GM21737 (cell line): Measurements from ENCODE around the gene TC2N.
"Not testable (repeated sequence)": the region's sequence is repeated elsewhere in the genome, so short reads cannot be mapped to it uniquely, and the experiment has no call there.

Experiments
- ATAC-seq: cut with Tn5 transposase; IDR thresholded peaks from one replicate; pipeline ENCODE4 v1.9.1; 2021; ENCODE audit warnings: mild to moderate bottlenecking, moderate library complexity; ENCODE audit not compliant: unreplicated experiment

TC2N gene

DNA sequence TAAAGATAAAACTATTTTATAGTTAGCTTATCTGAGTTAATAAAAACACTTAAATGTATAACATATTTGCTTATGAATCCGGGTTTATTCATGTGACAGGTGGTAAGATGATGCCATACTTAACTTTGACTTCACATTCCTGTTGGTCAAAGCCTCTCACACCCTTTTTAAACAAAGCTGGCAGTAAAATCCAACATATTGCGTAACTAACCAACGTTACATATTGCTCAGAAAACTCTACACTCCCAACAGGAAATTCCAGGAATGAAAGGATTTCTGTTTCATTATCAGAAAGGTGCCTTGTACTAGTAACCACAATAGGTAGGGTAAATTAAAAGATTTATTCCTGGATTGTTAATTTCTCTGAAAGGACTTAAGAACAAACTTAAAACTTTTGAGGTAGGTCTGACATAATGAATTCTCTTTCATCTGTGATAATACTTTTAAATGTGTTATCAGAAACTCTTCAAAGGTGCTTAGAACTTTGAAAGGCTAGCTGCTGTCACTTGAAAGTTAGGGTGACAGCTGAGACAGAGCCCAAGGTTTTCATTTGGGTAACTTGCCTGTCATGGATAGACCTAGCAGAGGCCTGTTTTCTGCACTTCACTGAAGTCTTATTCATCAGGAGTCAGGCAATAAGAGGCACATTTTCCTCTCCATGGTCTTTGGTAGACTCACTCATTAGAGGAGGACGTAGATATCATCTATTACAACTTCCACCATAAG lies 111.6 kb downstream of the TC2N start:
- no peak for ATAC-seq

DNA sequence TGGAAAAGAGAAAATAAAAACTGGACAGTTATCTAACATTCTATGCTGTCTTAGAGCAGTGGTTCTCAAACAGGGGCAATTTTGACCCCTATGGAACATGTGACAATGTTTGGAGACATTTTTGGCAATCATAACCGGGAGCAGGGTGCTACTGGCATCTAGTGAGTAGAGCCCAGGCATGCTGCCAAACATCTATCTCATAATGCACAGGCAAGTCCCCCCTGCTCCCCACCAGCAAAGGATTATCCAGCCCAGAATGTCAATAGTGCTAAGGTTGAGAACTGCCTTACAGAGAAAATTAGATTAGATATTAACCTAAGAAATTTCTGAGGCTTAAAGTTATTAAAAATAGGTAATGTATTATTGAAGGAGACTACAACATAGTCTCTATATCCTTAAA lies 112.5 kb downstream of the TC2N start:
- ATAC-seq = no peak

DNA sequence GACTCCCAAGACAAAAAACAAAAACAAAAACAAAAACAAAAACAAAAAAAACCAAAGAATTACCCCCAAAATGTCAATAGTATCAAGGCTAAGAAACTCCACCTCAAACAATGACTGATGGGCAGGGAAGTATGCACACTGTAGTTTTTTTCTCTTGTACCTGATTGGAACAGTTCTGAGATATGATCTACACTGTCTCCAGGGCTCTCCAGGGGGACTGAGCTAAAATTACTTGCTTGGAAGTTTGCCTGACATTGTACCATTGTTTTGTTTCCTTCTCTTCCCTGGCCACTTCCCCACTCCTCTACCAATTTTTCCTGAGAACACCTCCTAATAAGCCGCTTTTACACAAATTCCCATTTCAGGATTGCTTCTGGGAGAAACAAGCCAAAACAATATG lies 113.2 kb downstream of the TC2N start:
- no peak for ATAC-seq

DNA sequence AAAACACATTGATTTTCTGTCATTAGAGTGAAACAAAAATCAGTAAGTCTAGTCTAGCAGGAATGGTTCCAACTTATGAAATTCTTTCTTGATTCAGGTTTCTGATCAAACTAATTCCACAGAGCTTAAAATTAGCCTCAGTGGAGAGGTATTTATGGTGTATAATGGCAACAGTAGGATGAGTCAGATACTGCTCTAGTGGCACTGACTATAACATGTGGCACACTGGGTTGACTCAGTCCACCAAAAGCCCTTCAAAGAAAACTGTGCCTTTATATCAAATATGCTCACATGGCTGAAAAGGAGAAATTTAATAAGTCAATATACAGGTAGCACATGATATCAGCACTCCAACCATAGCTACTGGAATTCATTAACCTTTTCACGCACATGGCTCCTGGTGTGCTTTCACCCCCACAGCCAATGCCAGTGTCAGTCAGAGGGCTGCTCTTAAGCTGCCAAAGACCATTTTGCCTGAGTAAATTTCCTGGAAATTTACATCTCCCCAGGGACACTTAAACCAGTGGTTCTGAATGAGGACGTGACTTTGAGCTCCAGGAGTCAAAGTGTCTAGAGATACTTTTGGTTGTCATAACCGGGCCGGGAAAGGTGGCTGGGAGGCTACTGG lies 113.7 kb downstream of the TC2N start:
- no peak for ATAC-seq

DNA sequence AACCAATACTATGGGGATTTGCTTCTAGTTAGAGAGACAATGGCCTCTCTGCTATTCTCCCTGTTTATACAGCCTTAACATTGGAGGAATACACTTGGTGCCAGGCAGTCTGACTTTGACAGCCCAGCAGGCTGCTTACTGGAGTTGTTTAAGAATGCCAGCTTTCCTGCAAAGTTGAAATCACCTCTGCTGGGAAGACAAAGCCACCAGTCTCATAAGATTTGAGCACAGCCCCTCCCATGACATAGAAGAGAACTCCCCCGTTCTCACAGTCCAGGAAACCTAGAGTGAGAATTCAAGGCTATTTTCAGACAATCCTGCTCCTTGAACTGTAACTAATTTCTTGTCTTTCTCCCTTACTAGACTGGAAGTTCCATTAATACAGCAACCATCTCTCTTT lies 114.4 kb downstream of the TC2N start:
- no peak for ATAC-seq

DNA sequence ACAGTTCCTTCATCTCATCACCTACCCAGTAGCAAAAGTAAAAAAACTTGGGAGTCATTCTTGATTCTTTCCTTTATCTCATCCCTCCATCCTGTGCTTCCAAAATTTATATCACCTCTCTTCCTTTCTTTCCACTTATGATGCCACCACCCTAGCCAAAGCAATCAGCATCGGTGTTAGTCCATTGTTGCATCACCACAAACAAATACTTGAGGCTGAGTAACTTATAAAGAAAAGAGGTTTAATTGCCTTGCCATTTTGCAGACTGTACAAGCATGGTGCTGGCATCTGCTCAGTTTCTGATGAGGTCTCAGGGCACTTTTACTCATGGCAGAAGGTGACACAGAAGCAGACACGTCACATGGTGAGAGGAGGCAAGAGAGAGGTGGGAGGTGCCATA lies 115.6 kb downstream of the TC2N start:
- ATAC-seq = no peak

DNA sequence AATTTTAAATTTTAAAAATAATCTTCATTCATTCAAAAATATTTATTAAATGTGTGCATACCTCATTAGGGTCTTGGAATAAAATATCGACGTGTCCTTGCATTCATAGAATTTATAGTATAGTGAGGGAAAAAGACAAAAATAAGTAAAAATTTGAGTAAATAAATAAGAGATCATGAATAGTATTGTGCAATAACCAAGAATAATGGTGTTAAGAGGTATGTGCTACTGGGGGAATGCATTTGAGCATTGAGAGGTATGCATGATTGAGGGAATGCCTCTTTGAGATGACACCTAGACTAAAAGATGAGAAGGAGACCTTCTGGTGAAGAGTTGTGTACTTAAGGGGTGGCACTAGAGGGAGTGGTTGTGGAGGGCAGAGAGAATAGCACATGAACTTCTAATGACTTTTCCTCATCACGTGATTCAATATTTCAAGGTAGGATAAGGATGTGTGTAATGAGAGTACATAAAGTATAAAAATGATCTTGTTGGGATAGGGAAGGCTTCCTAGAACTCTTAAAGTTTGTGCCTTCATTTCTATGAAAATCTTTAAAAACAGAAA lies 116.6 kb downstream of the TC2N start:
- ATAC-seq = no peak

DNA sequence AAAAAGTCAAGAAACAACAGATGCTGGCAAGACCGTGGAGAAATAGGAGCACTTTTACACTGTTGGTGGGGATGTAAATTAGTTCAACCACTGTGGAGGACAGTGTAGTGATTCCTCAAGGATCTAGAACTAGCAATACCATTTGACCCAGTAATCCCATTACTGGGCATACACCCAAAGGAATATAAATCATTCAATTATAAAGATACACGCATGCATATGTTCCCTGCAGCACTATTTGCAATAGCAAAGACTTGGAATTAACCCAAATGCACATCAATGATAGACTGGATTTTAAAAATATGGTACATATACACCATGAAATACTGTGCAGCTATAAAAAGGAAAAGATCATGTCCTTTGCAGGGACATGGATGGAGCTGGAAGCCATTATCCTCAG lies 117.5 kb downstream of the TC2N start:
- ATAC-seq = no peak

DNA sequence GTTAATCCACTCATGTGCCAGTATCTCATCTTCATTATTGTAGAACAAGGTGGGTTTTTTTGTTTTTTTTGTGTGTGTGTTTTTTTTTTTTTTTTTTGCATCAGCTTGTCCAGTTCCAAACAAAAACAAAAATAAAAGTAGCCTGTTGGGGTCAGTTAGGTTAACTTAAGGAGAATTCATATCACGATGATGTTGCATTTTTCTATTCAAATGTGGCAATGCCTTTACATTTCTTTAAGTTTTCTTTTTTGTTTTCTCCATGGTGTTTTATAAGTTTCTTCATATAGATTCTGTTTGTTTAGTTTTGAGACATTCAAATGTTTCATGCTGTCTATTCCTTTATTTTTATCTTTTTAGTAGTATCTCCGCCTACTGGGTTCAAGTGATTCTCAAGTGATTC lies 119.3 kb downstream of the TC2N start:
- ATAC-seq = no peak

DNA sequence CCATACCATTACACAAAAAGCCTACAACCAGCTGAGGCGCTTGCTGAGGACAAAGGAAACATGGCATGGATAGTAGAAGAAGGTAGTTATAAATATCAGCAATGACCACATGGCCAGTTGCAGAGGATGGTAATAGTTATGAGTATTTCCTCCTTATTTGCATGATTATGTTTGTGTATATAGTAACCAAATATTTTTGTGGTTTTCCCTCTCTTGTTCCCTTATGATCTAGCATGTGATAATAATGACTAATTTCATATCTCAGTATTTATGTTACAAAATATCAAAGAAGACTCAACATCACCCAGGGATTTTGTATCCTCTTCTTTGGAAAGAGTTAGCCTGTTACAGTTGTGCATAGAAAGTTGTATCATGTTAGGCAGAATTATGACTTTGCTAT lies 122.0 kb downstream of the TC2N start:
- no peak for ATAC-seq

DNA sequence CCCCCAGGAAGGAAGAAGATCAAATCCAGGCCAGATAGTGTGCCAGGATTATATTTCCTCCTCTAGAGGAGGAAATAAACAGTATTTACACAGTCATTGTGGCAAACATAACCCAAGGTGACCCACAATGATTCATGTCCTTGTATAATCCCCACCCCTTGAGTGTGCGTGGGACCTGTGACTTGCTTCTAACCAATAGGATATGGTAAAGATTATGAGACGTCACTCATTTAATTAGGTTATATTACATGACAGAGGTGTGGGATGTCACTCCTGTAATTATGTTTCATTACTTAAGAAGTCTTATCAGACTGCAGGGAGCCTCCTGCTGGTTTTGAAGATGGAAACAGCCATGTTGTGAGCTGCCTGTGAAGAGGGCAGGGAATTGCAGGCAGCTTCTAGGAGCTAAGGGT lies 123.3 kb downstream of the TC2N start:
- no peak for ATAC-seq

DNA sequence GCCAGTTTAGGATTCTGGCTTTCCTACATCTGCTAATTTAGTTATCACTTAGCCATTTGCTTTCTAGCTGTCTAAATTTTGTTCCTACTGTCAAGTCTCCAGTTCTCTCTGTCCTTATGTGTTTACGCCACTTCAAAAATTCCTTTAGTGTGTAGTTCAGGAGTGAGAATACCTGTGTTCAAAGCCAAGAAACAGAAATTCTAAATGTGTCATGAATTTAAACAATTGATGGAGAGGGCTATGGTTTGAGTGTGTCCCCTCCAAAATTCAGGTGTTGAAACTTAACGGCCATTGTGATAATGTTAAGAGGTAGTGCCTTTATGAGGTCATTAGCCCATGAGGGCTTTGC lies 124.1 kb downstream of the TC2N start:
- no peak for ATAC-seq

DNA sequence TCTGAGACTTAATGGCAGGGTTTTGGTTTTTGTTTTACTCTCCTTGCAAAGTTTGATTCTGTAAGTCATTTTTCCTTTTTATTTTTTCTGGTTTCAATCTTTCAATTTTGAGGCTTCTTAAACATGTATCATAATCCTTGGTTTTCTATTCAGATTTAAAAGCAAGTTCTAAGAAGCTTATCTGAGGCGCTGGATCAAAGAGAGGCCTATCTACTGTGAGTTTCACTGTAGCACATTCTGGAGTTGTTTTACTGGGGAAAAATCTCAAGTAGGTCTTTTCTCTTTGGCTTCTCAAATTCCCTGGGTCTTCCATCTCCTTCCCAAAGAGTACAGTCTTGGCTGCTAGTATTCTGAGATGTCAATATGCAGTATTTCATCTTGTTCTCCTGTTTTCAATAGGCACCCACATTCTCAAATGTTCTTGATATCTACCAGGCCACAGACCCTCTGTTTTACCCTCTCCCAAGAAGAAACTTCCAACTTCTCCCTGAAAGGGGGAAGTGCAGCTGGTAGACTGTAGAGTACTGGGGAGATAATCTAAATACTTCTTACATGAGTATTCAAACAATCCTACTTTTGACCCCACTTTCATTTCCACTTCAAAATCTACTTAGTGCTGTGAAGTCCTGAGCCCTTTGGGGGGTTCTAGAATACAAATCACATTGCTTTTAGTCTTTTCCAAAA lies 124.6 kb downstream of the TC2N start:
- no peak for ATAC-seq

DNA sequence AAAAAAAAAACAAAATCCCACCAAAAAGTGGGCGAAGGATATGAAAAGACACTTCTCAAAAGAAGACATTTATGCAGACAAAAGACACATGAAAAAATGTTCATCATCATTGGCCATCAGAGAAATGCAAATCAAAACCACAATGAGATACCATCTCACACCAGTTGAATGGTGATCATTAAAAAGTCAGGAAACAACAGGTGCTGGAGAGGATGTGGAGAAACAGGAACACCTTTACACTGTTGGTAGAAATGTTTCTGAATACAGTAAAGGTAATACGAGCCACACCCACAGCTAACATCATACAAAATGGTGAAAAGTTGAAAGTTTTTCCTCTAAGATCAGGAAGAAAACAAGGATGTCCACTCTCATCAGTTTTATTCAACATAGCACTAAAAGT lies 127.5 kb downstream of the TC2N start:
- ATAC-seq = not testable (repeated sequence)

DNA sequence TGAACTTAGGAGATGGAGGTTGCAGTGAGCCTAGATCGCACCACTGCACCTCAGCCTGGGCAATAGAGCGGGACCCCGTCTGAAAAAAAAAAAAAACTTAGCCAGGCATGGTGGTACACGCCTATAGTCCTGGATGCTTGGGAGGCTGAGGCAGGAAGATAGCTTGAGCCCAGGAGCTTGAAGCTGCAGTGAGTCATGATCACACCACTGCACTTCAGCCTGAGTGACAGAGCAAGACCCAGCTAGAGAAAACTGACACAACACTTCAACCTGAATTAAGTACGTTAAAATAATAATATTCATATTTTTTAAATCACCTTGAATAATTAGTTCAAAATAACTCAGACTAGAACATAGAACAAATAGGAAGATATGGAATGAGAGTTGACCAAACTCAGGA lies 129.7 kb downstream of the TC2N start:
- no peak for ATAC-seq

DNA sequence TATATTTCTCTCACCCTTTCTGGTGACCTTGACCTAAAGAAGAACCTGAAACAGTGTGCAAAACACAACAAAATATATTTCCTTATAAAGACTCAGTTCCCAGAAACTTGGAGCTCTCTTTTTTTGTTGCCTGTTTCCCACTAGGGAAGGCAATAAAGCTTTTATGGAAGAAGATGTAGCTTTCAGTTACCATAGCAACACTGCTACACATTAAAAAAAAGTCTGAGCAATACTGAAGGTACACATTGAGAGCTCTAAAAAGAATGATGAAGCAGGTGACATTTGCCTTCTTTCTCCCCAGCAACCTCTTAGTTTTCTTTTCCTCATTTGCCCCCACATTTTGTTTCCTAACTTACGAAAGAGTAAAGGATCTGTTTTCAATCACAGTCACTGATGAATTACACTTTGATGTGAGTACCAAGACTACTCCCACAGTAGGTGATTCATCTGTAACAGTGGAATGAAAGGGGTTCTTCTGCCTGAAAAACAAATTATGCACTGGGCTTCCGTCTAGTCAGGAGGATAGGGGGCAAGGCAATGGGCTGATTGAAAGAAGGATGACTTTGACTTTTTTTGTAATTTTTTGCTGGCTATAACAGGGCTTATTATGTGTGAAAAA lies 134.4 kb downstream of the TC2N start:
- ATAC-seq = no peak

DNA sequence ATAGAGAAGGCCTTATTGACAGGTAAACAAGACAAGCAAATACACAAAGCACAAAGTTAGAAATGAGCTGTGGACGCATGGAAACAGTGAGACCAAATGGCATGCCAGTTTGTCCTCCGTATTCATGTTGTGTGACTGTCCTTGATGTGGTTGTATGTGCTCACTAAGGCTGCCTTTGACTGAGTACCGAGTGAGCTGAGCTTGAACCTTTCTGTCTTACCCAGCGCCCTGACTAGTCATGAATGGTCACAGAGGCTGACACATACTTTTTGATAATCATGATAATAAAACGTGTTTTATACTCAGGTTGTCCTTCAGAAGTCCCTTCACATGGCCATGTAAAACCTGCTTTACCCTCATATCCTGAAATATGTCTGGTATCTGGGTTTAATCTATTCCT lies 134.9 kb downstream of the TC2N start:
- no peak for ATAC-seq

DNA sequence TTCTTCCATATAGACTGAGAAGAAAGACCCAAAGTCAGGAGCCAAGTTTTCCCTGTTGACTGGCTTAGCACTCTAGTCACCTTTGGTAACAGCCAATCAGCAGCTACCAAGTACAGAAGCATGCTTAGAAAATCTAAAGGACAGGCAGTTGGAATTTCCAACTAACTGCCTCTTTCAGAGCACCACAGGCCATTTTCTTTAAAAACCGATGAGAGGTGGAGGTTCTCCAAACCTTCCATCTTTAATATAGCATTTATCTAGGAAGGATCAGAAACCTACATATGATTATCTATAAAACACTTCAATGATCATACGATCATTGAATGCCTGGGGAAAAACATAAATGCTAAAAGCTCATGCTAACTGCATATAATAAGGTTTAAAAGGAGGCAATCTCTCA lies 135.3 kb downstream of the TC2N start, which contains the start of gene CATSPERB:
Gene CATSPERB, minus strand, starts transcription at position 101 of the 400 bp plus-strand sequence. CDS start 2,607 bp downstream, outside the sequence.
- no peak for ATAC-seq

DNA sequence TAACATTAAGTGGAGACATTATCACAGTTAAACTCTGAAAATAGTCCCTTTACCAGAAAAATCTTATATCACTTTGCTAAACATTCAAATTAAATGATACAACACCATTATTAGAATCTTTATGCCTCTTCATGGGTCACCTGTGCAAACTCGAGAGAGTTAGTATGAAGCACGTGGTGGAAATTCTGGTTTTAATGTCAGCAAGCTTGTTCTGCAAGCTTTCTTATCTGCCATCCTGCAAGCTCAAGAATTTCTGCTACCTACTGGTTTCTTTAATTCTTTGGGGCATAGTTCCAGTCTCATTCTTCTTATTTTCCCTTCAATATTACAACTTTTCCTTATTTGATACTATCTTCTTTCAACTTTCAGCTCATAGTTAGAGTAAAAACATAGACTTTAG lies 136.3 kb downstream of the TC2N start:
- no peak for ATAC-seq

DNA sequence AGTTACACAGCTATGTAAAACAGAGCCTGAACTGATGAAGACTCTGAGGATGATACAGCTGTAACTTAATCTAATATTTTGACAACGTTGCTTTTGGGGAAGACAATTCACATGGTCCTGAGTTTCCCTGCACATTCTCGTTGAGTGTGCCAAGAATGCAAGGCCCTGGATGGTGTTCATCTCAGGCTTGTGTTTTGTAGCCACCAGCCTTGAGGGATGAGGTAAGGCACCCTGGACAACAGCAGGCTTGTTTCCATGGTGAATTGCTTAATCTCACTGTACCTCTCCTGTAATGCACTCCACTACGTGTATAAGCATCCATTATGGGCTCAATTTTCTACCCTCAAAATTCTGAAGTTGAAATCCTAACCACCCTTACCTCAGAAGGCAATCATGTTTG lies 137.6 kb downstream of the TC2N start:
- no peak for ATAC-seq
